HepG2 (cell line): Measurements from ENCODE around the gene SERTAD1. TPM values are rescaled to one million over a fixed set of nuclear protein-coding genes. Genes with fewer than 3 reads are reported as not detected.

Experiments used
- ARNTL ChIP-seq: sonication (generic); formaldehyde crosslinking; IDR thresholded peaks from 2 replicates; pipeline ENCODE4 v1.4.0; 2020; ENCODE audit warnings: mild to moderate bottlenecking, missing genetic modification reagents
- CREBL2 ChIP-seq: sonication (generic); formaldehyde crosslinking; IDR thresholded peaks from 2 replicates; pipeline ENCODE4 v1.8.1; 2023; ENCODE audit warnings: missing genetic modification reagents, mild to moderate bottlenecking, borderline replicate concordance
- DBP ChIP-seq: sonication (generic); formaldehyde crosslinking; IDR thresholded peaks from 2 replicates; pipeline ENCODE4 v1.4.0; 2020; ENCODE audit warnings: missing genetic modification reagents; ENCODE audit errors: not compliant biosample characterization
- EEA1 ChIP-seq: sonication (generic); formaldehyde crosslinking; IDR thresholded peaks from 2 replicates; pipeline ENCODE4 v1.5.1; 2020; ENCODE audit warnings: mild to moderate bottlenecking, missing genetic modification reagents, borderline replicate concordance
- GABPB1 ChIP-seq: IDR thresholded peaks from 2 replicates; pipeline ENCODE4 v1.6.1; 2016; ENCODE audit warnings: mild to moderate bottlenecking, missing genetic modification reagents, moderate library complexity, missing compliant biosample characterization
- GPN1 ChIP-seq: sonication (generic); formaldehyde crosslinking; IDR thresholded peaks from 2 replicates; pipeline ENCODE4 v1.5.1; 2020; ENCODE audit warnings: missing genetic modification reagents, borderline replicate concordance
- JUNB ChIP-seq: sonication (generic); formaldehyde crosslinking; IDR thresholded peaks from 2 replicates; pipeline ENCODE4 v1.8.0; 2022; ENCODE audit warnings: missing genetic modification reagents, mild to moderate bottlenecking, borderline replicate concordance
- MAZ ChIP-seq, 2 experiments: sonication (generic) in 1 of 2; formaldehyde crosslinking in 1 of 2; IDR thresholded peaks; 2 replicates each; pipeline versions ENCODE4 v1.5.0 to v1.6.1; 2012 to 2020; ENCODE audit warnings: low read depth in 2 of 2, mild to moderate bottlenecking in 2 of 2, borderline replicate concordance in 1 of 2, improper control_type of control experiment in 1 of 2, low read length in 1 of 2, missing genetic modification reagents in 1 of 2, moderate library complexity in 1 of 2
- MEIS2 ChIP-seq: sonication (generic); formaldehyde crosslinking; IDR thresholded peaks from 2 replicates; pipeline ENCODE4 v1.9.0; 2021; ENCODE audit warnings: mild to moderate bottlenecking, missing genetic modification reagents
- NFE2L2 ChIP-seq: fragments of 150-350 bp; IDR thresholded peaks from 2 replicates; pipeline ENCODE4 v1.6.1; 2014; ENCODE audit warnings: low read length
- SP2 ChIP-seq: sonication (generic); formaldehyde crosslinking; IDR thresholded peaks from 2 replicates; pipeline ENCODE4 v1.5.1; 2020; ENCODE audit warnings: mild to moderate bottlenecking, missing genetic modification reagents
- TAF15 ChIP-seq: fragments of 200-400 bp; formaldehyde crosslinking; IDR thresholded peaks from one replicate; pipeline ENCODE4 v1.6.1; 2018; ENCODE audit warnings: mild to moderate bottlenecking, low read depth, low read length; ENCODE audit not compliant: poor library complexity, severe bottlenecking
- TBX3 ChIP-seq: fragments of 450-650 bp; IDR thresholded peaks from 2 replicates; pipeline ENCODE4 v1.6.1; 2017; ENCODE audit warnings: antibody characterized with exemption, mild to moderate bottlenecking, inconsistent platforms, borderline replicate concordance
- ZNF362 ChIP-seq: sonication (generic); formaldehyde crosslinking; IDR thresholded peaks from 2 replicates; pipeline ENCODE4 v1.4.0; 2020; ENCODE audit warnings: missing genetic modification reagents, mild to moderate bottlenecking, borderline replicate concordance
- ZNF557 ChIP-seq: sonication (generic); formaldehyde crosslinking; IDR thresholded peaks from 2 replicates; pipeline ENCODE4 v1.4.0; 2020; ENCODE audit warnings: missing genetic modification reagents
- ZNF567 ChIP-seq: sonication (generic); formaldehyde crosslinking; IDR thresholded peaks from 2 replicates; pipeline ENCODE4 v1.8.1; 2023; ENCODE audit warnings: mild to moderate bottlenecking, missing genetic modification reagents, borderline replicate concordance
- ZNF703 ChIP-seq: sonication (generic); formaldehyde crosslinking; IDR thresholded peaks from 2 replicates; pipeline ENCODE4 v1.5.1; 2020; ENCODE audit warnings: missing genetic modification reagents, mild to moderate bottlenecking, moderate library complexity, borderline replicate concordance
- ZNF776 ChIP-seq: sonication (generic); formaldehyde crosslinking; IDR thresholded peaks from 2 replicates; pipeline ENCODE4 v1.4.0; 2020; ENCODE audit warnings: mild to moderate bottlenecking, missing genetic modification reagents
- ZNF83 ChIP-seq: sonication (generic); formaldehyde crosslinking; IDR thresholded peaks from 2 replicates; pipeline ENCODE4 v1.4.0; 2020; ENCODE audit warnings: missing genetic modification reagents, mild to moderate bottlenecking, borderline replicate concordance
- ZSCAN22 ChIP-seq: sonication (generic); formaldehyde crosslinking; IDR thresholded peaks from 2 replicates; pipeline ENCODE4 v1.4.0; 2020; ENCODE audit warnings: mild to moderate bottlenecking, missing genetic modification reagents
- polyA plus RNA-seq, 8 experiments: library from polyadenylated mRNA; depleted of rRNA in 3 of 8; stranded (reverse) in 7 of 8; unstranded in 1 of 8; fragments of >200 nt; fragmentation: Illumina TruSeq in 4 of 8; extraction: Trizol in 4 of 8; gene quantifications; 2 replicates each; pipeline versions ENCODE4 v1.2.1 to v1.2.3, GENCODE V29; 2011 to 2016; ENCODE audit warnings: low read depth in 4 of 8, missing spikeins in 1 of 8, mixed read lengths in 1 of 8; ENCODE audit not compliant: insufficient read depth in 1 of 8
- total RNA-seq, 5 experiments: library from RNA; depleted of rRNA; stranded (reverse); fragments of >200 nt; fragmentation: Illumina TruSeq; extraction: Trizol; gene quantifications; 2 replicates each; pipeline ENCODE4 v1.2.3, GENCODE V29; 2016; ENCODE audit warnings: low read depth in 1 of 5
- TF ChIP-seq, protein P1 (sequence below): sonication (generic); formaldehyde crosslinking; IDR thresholded peaks from 2 replicates; pipeline ENCODE4 v1.5.0; 2020; ENCODE audit warnings: mild to moderate bottlenecking, missing genetic modification reagents
- TF ChIP-seq, protein P2 (sequence below): sonication (generic); formaldehyde crosslinking; IDR thresholded peaks from 2 replicates; pipeline ENCODE4 v1.5.0; 2020; ENCODE audit warnings: mild to moderate bottlenecking, missing genetic modification reagents

The SERTAD1 gene
- total and polyA plus RNA-seq, 2 of the 13 experiments (the other 11 are each of a cell fraction or from before 2014, with no cell fraction given) = 4.3 to 4.5 TPM

DNA sequence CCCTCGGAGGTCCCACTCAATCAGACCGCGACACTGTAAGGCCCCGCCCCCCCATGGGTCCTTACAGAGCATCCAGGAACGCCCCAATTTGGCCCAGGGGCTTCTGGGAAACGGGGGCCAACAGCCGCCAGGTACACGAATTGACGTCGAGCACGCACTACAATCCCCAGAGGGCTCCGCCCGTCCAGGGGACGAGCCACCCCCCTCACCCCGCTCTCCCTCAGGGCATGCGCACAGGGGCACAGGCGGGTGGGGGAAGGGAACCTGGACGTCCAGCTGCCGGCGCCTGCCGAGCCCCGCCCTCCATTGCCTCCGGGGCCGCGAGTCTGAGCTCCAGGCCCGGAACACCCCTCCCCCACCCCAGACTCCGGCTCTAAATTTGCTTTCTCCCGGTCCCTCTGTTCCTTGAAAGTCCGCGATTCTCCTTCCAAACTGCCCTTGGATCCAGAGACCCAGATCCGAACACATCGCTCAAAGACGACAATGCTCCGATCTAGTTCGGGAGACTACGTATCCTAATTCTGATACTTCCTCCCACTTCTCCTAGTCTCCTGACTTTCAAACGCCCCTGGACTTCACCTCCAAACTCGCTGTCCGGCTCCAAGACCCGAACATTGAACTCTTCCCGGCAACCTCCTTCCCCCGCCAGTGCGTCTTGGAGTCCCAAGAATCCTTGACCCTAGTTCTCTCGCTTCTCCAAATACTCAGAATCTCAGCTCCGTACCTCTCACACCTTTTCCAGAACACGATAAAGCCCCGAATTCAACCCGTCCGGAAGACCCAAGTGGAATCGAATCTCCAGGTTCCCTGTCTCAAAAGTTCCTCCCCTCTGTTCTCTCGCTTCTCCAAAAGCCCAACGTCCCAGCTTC, 17.6 kb upstream of the SERTAD1 start (continued):
- TF ChIP-seq ZNF703 (CRISPR knock-in tag) = no peak
- TF ChIP-seq MAZ (IDR thresholded peaks at IDR 0.05; ENCODE audit: borderline replicate concordance, low read depth, low read length) = peak; percentile 82
- TF ChIP-seq MAZ (CRISPR knock-in tag; IDR thresholded peaks at IDR 0.05; ENCODE audit: low read depth) = peak; percentile 83
- no peak for TF ChIP-seq ZSCAN22 (CRISPR knock-in tag)
- TF ChIP-seq GPN1 (CRISPR knock-in tag) = no peak
- TF ChIP-seq ZNF83 = no peak
- no peak for TF ChIP-seq JUNB (CRISPR knock-in tag)
- TF ChIP-seq CREBL2 = no peak
- TF ChIP-seq TBX3 = no peak
- no peak for TF ChIP-seq DBP (CRISPR knock-in tag)
- no peak for TF ChIP-seq ARNTL
- TF ChIP-seq SP2 (CRISPR knock-in tag) = peak; percentile 50
- no peak; the same call in 1 of the 2 replicates for TF ChIP-seq ZNF567
- TF ChIP-seq TAF15 = no peak
- TF ChIP-seq ZNF776 (CRISPR knock-in tag) = no peak
- TF ChIP-seq, protein P1, sequence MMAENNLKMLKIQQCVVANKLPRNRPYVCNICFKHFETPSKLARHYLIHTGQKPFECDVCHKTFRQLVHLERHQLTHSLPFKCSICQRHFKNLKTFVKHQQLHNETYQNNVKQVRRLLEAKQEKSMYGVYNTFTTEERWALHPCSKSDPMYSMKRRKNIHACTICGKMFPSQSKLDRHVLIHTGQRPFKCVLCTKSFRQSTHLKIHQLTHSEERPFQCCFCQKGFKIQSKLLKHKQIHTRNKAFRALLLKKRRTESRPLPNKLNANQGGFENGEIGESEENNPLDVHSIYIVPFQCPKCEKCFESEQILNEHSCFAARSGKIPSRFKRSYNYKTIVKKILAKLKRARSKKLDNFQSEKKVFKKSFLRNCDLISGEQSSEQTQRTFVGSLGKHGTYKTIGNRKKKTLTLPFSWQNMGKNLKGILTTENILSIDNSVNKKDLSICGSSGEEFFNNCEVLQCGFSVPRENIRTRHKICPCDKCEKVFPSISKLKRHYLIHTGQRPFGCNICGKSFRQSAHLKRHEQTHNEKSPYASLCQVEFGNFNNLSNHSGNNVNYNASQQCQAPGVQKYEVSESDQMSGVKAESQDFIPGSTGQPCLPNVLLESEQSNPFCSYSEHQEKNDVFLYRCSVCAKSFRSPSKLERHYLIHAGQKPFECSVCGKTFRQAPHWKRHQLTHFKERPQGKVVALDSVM (CRISPR knock-in tag) = no peak
- TF ChIP-seq NFE2L2 = no peak
- TF ChIP-seq ZNF362 (CRISPR knock-in tag) = no peak
- TF ChIP-seq MEIS2 (CRISPR knock-in tag) = peak; percentile 77
- no peak for TF ChIP-seq EEA1 (CRISPR knock-in tag)
- TF ChIP-seq GABPB1 (CRISPR knock-in tag) = peak; percentile 84
- TF ChIP-seq, protein P2, sequence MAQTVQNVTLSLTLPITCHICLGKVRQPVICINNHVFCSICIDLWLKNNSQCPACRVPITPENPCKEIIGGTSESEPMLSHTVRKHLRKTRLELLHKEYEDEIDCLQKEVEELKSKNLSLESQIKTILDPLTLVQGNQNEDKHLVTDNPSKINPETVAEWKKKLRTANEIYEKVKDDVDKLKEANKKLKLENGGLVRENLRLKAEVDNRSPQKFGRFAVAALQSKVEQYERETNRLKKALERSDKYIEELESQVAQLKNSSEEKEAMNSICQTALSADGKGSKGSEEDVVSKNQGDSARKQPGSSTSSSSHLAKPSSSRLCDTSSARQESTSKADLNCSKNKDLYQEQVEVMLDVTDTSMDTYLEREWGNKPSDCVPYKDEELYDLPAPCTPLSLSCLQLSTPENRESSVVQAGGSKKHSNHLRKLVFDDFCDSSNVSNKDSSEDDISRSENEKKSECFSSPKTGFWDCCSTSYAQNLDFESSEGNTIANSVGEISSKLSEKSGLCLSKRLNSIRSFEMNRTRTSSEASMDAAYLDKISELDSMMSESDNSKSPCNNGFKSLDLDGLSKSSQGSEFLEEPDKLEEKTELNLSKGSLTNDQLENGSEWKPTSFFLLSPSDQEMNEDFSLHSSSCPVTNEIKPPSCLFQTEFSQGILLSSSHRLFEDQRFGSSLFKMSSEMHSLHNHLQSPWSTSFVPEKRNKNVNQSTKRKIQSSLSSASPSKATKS = no peak
- no peak for TF ChIP-seq ZNF557 (CRISPR knock-in tag)
